Chondrocyte (in vitro differentiated cells): ENCODE results near the gene KRT6B. TPM values are rescaled to one million over a fixed set of nuclear protein-coding genes. Genes with fewer than 3 reads are reported as not detected.

Experiments used
- DNase-seq: peaks from one replicate; pipeline ENCODE4 v3.0.0; 2021; ENCODE audit warnings: mixed read lengths, low spot score
- H3K27ac Mint-ChIP-seq: one replicate; pipeline ENCODE4 v1.8.0; 2021; ENCODE audit warnings: mild to moderate bottlenecking, moderate library complexity, mixed read lengths; ENCODE audit not compliant: unreplicated experiment
- H3K27me3 Mint-ChIP-seq: 2 replicates; pipeline ENCODE4 v1.8.0; 2021; ENCODE audit warnings: low read depth, mixed read lengths
- H3K36me3 Mint-ChIP-seq: 2 replicates; pipeline ENCODE4 v1.8.0; 2021; ENCODE audit warnings: low read depth, mixed read lengths
- H3K4me1 Mint-ChIP-seq: 2 replicates; pipeline ENCODE4 v1.8.0; 2021; ENCODE audit warnings: low read depth, mild to moderate bottlenecking, mixed read lengths
- H3K4me3 Mint-ChIP-seq: one replicate; pipeline ENCODE4 v1.8.0; 2021; ENCODE audit warnings: mild to moderate bottlenecking, moderate library complexity, mixed read lengths; ENCODE audit not compliant: unreplicated experiment
- H3K9me3 Mint-ChIP-seq: 2 replicates; pipeline ENCODE4 v1.8.0; 2021; ENCODE audit warnings: low read depth, mixed read lengths
- CTCF ChIP-seq: fragments of 200-600 bp; sonication (generic); IDR thresholded peaks from 2 replicates; pipeline ENCODE4 v1.5.0; 2021; ENCODE audit warnings: antibody characterized with exemption, mild to moderate bottlenecking, moderate library complexity
- total RNA-seq: library from RNA; stranded (reverse); gene quantifications from 3 replicates; pipeline ENCODE4 v1.2.1, GENCODE V29; 2021

The KRT6B gene
- total RNA-seq, 1 donor from 2014 or later = not detected

DNA sequence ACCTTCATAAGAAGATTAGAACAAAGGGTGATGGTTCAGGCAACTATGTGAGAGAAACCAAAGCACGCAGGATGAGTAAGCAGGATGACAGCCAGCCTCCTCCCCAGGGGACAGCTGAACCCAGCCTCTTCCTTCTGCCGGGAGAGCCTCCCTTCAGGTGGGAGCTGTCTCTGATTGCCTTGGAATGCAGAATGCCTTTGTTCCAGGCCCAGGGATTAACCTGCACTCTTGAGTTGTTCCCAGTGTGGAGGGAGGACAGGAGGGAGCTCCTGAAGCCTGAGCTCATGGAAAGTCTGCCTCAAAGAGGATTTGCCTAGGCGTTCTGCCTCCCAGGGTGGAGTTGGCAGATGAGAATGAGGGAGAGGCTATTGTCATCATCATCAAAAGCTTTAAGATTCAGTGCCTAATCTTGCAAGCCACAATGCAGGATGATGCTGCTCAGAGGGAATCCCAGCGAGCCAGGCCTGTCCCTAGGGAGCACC is 44.7 kb upstream of the KRT6B start:
- Mint-ChIP-seq H3K4me1 (peaks cover 52% of the 10 kb centered on the region), H3K4me3 (no peak overlapping the region), H3K27me3 (peaks cover 30% of the 10 kb centered on the region), H3K36me3 (no peaks in the 10 kb centered on the region), H3K27ac (peak overlapping the region; percentile 25), H3K9me3 (peaks cover 10% of the 10 kb centered on the region)
- DNase-seq = no peak
- TF ChIP-seq CTCF = no peak

- TF ChIP-seq CTCF = no peak
- H3K9me3 Mint-ChIP-seq = peaks cover 8% of the 10 kb centered on the region
- peaks cover 48% of the 10 kb centered on the region for H3K4me1 Mint-ChIP-seq
- H3K4me3 Mint-ChIP-seq = no peak overlapping the region
- peak overlapping the region; percentile 53 for H3K27ac Mint-ChIP-seq
- DNase-seq = no peak
- H3K36me3 Mint-ChIP-seq = no peaks in the 10 kb centered on the region
- peaks cover 36% of the 10 kb centered on the region for H3K27me3 Mint-ChIP-seq
Observed at GRCh38 chr12:52496054-52496453, 44.1 kb upstream of the KRT6B start.

DNA sequence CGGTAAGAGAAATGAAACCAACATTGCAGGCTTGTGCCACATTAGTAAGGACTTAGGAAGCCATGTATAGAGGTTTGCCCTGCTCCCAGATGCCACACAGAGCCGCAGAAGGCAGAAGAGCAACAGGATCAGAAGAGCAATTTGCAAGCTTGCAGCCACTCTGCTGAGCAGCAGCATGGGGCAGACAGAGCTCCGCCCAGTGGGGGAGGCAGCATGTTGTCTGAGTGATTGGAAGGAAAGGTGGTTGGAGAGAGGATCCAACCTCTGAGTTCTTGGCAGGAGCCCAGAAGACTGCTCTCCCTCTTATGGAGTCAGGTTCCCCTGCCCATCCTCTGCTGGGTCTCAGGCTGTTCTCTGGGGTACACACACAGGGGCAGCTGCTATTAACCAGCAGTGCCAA is 43.4 kb upstream of the KRT6B start:
- no peak for DNase-seq
- Mint-ChIP-seq H3K4me1 (peaks cover 42% of the 10 kb centered on the region), H3K9me3 (peaks cover 4% of the 10 kb centered on the region), H3K4me3 (no peak overlapping the region), H3K36me3 (no peaks in the 10 kb centered on the region), H3K27me3 (peaks cover 41% of the 10 kb centered on the region), H3K27ac (no peak overlapping the region)
- TF ChIP-seq CTCF = no peak

DNA sequence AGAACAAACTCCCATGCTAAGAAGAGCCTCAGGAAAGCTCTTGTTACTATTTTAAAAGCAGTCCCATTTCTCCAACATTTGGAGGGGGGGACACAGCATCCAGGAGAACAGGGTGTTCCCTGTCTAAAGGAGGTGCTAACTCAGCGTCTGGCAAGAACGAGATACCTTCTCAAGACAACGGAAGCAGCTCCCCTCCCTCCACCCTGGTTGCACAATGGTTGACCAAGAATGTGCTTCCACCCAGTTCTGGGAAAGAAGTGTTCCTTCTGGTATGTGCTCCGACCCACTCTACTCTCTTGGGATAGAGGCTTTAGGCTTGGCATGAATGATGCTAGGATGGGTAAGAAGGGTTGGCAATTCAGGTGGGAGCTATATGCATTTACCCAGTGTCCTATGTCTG is 42.6 kb upstream of the KRT6B start:
- Mint-ChIP-seq H3K36me3 (no peaks in the 10 kb centered on the region), H3K27me3 (peaks cover 49% of the 10 kb centered on the region), H3K4me1 (peaks cover 34% of the 10 kb centered on the region), H3K9me3 (no peaks in the 10 kb centered on the region), H3K4me3 (no peak overlapping the region), H3K27ac (no peak overlapping the region)
- DNase-seq = no peak
- TF ChIP-seq CTCF = no peak

GRCh38 chr12:52494100-52494499 is 42.2 kb upstream of the KRT6B start:
- no peak overlapping the region for H3K4me3 Mint-ChIP-seq
- peaks cover 52% of the 10 kb centered on the region for H3K27me3 Mint-ChIP-seq
- peaks cover 33% of the 10 kb centered on the region for H3K4me1 Mint-ChIP-seq
- TF ChIP-seq CTCF = no peak
- no peak for DNase-seq
- no peaks in the 10 kb centered on the region for H3K9me3 Mint-ChIP-seq
- H3K27ac Mint-ChIP-seq = no peak overlapping the region
- no peaks in the 10 kb centered on the region for H3K36me3 Mint-ChIP-seq
